ENCODE data around the gene PGAP1. TPM values are rescaled to one million over a fixed set of nuclear protein-coding genes. Genes with fewer than 3 reads are reported as not detected.

PGAP1 gene
- total and polyA plus RNA-seq, 10 of the 15 experiments (the other 5 are each of a cell fraction or from before 2014, with no cell fraction given): 0.75 to 4.7 (median 3.0) TPM

DNA sequence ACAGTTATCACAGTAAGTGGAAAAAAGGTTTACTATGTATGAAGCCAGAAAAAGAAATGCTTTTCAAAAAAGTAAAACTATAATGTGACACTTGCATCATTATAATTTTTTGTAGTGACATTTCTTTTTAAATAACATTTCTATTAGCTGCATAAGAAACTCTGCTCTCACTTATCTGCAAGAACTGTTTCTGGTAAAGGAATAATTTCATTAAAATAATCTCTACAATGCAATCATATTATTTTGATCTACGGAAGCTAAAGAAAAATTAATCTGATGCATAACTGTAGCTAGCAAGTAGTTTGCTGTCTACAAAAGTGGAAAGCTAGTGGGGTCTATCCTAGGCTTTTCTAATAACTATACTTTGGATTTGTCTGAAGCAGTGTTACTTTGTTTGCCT, 50.1 kb downstream of the PGAP1 start:
- BruUV-seq (replicated peaks): no TSS peak
- intact Hi-C loops (cut with micrococcal nuclease; ENCODE audit: unreplicated experiment): no loop called here

DNA sequence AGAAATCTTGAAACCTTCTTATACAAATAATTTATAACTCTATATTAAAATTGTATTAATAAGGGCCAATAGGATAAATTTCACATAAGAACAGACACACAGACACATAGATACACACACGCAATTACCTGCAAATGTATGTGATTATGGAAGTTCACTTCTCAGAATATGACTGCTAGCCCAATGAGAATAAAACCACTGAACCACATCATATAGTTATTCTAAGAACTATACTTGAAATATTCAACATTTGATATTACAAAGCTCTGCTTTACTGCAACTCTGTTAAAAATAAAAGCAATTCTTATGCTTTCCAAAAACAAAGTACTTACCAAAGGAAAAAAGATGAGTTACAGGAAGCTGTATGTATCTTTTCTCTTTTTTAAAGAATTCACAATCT, 51.1 kb downstream of the PGAP1 start:
- 97% methylated on average over 1 of the region's 1 CpG for WGBS (ENCODE audit: insufficient coverage, insufficient replicate concordance, low lambda C conversion rate, missing lambda C conversion rate)
- no TSS peak for BruUV-seq (replicated peaks)
- Histone ChIP-seq H2AFZ (ENCODE audit: control insufficient read depth, low read depth, low read length) (no peak overlapping the region), H3K4me1 (ENCODE audit: control insufficient read depth, insufficient read depth, low read length) (no peaks in the 10 kb centered on the region), H3K9me3 (replicated peaks; ENCODE audit: control insufficient read depth, insufficient read depth, low read length) (no peaks in the 10 kb centered on the region), H3K79me2 (ENCODE audit: control insufficient read depth, insufficient read depth, low read length) (no peaks in the 10 kb centered on the region), H3K36me3 (ENCODE audit: control insufficient read depth in 2 of 2, insufficient read depth in 2 of 2, low read length in 1 of 2) (peaks cover 0 to 7% of the 10 kb centered on the region in 2 experiments; a peak in 1 of 4 replicates), H4K20me1 (ENCODE audit: control insufficient read depth, insufficient read depth) (no peaks in the 10 kb centered on the region), H3K4me3 (no peak overlapping the region), H3K4me2 (ENCODE audit: control insufficient read depth, insufficient read depth) (no peak overlapping the region), H3K27me3 (replicated peaks in 1 of 2; ENCODE audit: control insufficient read depth in 2 of 2, insufficient read depth in 2 of 2, low read length in 1 of 2) (no peaks in the 10 kb centered on the region), H3K27ac (ENCODE audit: control insufficient read depth, insufficient read depth) (no peak overlapping the region), H3K9ac (ENCODE audit: control insufficient read depth, insufficient read depth, low read length) (no peak overlapping the region)
- intact Hi-C loops (cut with micrococcal nuclease; ENCODE audit: unreplicated experiment): no loop called here
- ChIA-PET SMC1A (ENCODE audit: uncharacterized antibody, unreplicated experiment) (interaction anchor here (1.0 kb wide), 1 partner anchor 22 kb away, joined by 3 read pairs; no protein-coding TSS in a partner anchor), POLR2A (no interaction called here), CTCF (no interaction called here), RAD21 (ENCODE audit: unreplicated experiment) (no interaction called here)
- ATAC-seq: no peak
- in situ Hi-C loops (cut with MboI): no loop called here
- no peak for FAIRE-seq
- DNase-seq (ENCODE audit: low read depth, low spot score): no peak
- TF ChIP-seq KLF5 (IDR thresholded peaks at IDR 0.05; ENCODE audit: partially characterized antibody) (no peak), ATF3 (IDR thresholded peaks at IDR 0.05; ENCODE audit: borderline replicate concordance, extremely low read depth, low read depth, low read length) (no peak), DPF2 (IDR thresholded peaks at IDR 0.05) (no peak), RAD51 (IDR thresholded peaks at IDR 0.05) (no peak), RBBP5 (conservative IDR thresholded peaks at IDR 0.05) (no peak), BHLHE40 (IDR thresholded peaks at IDR 0.05; ENCODE audit: borderline replicate concordance in 1 of 2, low read depth in 2 of 2, low read length in 1 of 2) (no peak), STAT1 (conservative IDR thresholded peaks at IDR 0.05) (no peak), RELA (IDR thresholded peaks at IDR 0.05; ENCODE audit: borderline replicate concordance, partially characterized antibody) (no peak), ZNF622 (IDR thresholded peaks at IDR 0.05) (no peak), CHD2 (IDR thresholded peaks at IDR 0.05; ENCODE audit: borderline replicate concordance, low read depth, low read length) (no peak), EGR1 (IDR thresholded peaks at IDR 0.05; ENCODE audit: borderline replicate concordance in 1 of 2, low read depth in 2 of 2, low read length in 2 of 2) (no peak), TCF12 (IDR thresholded peaks at IDR 0.05; ENCODE audit: low read depth, low read length) (no peak)
- TF ChIP-seq, protein P1, sequence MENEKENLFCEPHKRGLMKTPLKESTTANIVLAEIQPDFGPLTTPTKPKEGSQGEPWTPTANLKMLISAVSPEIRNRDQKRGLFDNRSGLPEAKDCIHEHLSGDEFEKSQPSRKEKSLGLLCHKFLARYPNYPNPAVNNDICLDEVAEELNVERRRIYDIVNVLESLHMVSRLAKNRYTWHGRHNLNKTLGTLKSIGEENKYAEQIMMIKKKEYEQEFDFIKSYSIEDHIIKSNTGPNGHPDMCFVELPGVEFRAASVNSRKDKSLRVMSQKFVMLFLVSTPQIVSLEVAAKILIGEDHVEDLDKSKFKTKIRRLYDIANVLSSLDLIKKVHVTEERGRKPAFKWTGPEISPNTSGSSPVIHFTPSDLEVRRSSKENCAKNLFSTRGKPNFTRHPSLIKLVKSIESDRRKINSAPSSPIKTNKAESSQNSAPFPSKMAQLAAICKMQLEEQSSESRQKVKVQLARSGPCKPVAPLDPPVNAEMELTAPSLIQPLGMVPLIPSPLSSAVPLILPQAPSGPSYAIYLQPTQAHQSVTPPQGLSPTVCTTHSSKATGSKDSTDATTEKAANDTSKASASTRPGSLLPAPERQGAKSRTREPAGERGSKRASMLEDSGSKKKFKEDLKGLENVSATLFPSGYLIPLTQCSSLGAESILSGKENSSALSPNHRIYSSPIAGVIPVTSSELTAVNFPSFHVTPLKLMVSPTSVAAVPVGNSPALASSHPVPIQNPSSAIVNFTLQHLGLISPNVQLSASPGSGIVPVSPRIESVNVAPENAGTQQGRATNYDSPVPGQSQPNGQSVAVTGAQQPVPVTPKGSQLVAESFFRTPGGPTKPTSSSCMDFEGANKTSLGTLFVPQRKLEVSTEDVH (IDR thresholded peaks at IDR 0.05; ENCODE audit: low read depth, partially characterized antibody): no peak
- TF ChIP-seq, protein P2, sequence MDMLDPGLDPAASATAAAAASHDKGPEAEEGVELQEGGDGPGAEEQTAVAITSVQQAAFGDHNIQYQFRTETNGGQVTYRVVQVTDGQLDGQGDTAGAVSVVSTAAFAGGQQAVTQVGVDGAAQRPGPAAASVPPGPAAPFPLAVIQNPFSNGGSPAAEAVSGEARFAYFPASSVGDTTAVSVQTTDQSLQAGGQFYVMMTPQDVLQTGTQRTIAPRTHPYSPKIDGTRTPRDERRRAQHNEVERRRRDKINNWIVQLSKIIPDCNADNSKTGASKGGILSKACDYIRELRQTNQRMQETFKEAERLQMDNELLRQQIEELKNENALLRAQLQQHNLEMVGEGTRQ (IDR thresholded peaks at IDR 0.05; ENCODE audit: borderline replicate concordance, low read depth, low read length): no peak

More for the DNA sequence above, 50.1 kb downstream of the PGAP1 start:
- ChIA-PET RAD21 (ENCODE audit: unreplicated experiment) (no interaction called here), CTCF (no interaction called here), SMC1A (ENCODE audit: uncharacterized antibody, unreplicated experiment) (no interaction called here), POLR2A (no interaction called here)
- peaks cover 0 to 7% of the 10 kb centered on the region in 2 experiments; a peak in 1 of 4 replicates for H3K36me3 ChIP-seq (ENCODE audit: control insufficient read depth in 2 of 2, insufficient read depth in 2 of 2, low read length in 1 of 2)
- no peak overlapping the region for H3K27ac ChIP-seq (ENCODE audit: control insufficient read depth, insufficient read depth)
- no peaks in the 10 kb centered on the region for H4K20me1 ChIP-seq (ENCODE audit: control insufficient read depth, insufficient read depth)
- H3K79me2 ChIP-seq (ENCODE audit: control insufficient read depth, insufficient read depth, low read length): no peaks in the 10 kb centered on the region
- H2AFZ ChIP-seq (ENCODE audit: control insufficient read depth, low read depth, low read length): no peak overlapping the region
- TF ChIP-seq KDM1A (IDR thresholded peaks at IDR 0.05; ENCODE audit: borderline replicate concordance) (no peak), TAF1 (IDR thresholded peaks at IDR 0.05; ENCODE audit: borderline replicate concordance, low read depth, low read length) (no peak)
- no peak overlapping the region for H3K4me3 ChIP-seq
- no peak overlapping the region for H3K4me2 ChIP-seq (ENCODE audit: control insufficient read depth, insufficient read depth)
- FAIRE-seq (no peak), ATAC-seq (no peak), DNase-seq (ENCODE audit: low read depth, low spot score) (no peak)
- no peaks in the 10 kb centered on the region for H3K9me3 ChIP-seq (replicated peaks; ENCODE audit: control insufficient read depth, insufficient read depth, low read length)
- H3K9ac ChIP-seq (ENCODE audit: control insufficient read depth, insufficient read depth, low read length): no peak overlapping the region
- no peaks in the 10 kb centered on the region for H3K27me3 ChIP-seq (replicated peaks in 1 of 2; ENCODE audit: control insufficient read depth in 2 of 2, insufficient read depth in 2 of 2, low read length in 1 of 2)
- no peaks in the 10 kb centered on the region for H3K4me1 ChIP-seq (ENCODE audit: control insufficient read depth, insufficient read depth, low read length)
- WGBS (ENCODE audit: insufficient coverage, insufficient replicate concordance, low lambda C conversion rate, missing lambda C conversion rate): 94% methylated on average over 1 of the region's 1 CpG
- in situ Hi-C loops (cut with MboI): no loop called here

Data from GM12878 (cell line).